ENCODE results near the gene TNNT3.
"Not testable (repeated sequence)": the region's sequence is repeated elsewhere in the genome, so short reads cannot be mapped to it uniquely, and the experiment has no call there.

The TNNT3 gene

DNA sequence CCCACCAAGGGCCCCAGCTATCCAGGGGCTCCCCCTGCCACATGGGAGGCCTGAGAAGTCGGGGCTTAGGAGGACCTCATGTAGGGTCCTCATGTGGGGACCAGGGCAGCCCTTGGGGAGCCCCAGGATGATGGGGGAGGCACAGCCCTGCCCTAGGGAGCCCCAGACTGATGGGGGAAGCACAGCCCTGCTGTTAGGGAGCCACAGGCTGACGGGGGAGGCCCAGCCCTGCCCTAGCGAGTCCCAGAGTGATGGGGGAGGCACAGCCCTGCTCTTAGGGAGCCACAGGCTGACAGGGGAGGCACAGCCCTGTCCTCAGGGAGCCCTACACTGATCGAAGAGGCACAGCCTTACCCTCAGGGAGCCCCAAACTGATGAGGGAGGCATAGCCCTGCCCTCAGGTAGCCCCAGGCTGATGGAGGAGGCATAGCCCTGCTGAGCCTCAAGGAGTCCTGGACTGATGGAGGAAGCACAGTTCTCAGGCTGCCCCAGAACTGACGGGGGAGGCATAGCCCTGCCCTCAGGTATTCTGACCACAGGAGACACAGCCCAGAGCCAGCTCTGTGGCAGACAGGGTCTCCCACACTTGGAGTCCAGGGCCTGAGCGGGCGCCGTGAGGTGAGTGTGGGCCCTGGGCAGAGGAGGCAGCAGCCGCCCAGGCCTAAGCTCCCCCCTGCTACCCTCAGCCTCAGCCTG, 38.6 kb upstream of the TNNT3 start:
- DNase-seq (ENCODE audit: low read depth in 3 of 3, low spot score in 1 of 3) = no peak

DNA sequence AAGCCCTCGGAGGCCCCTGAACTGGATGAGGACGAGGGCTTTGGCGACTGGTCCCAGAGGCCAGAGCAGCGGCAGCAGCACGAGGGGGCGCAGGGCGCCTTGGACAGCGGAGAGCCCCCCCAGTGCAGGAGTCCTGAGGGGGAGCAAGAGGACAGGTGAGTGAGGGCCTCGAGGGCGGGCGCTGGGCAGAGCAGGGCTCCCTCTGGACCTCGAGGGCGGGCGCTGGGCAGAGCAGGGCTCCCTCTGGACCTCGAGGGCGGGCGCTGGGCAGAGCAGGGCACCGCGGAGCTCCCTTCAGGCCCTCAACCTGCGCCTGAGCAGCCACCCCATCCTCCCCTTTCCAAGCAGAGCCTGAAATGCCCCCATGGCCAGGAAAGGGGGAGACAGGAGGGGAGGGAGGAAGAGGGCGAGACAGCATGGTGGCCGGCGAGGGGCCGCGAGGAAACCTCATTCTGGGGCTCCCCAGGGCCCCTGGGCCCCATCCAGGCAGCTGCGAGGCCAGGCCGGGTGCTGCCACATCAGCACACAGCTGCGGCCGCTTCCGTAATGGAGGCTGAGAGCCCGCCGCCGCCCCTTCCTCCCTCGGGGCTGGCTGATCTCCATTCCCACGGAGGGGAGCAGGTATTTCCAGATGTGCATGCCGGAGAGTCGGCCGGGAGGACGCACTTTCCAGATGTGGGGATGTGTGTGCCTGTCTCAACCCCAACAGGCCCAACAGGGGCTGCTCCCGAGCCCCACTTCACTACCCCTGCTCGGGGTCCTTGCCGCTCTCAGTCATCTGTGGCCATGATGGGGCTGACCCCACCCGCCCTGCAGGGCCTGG, 37.9 kb upstream of the TNNT3 start:
- no peak for DNase-seq (ENCODE audit: low read depth in 3 of 3, low spot score in 1 of 3)

DNA sequence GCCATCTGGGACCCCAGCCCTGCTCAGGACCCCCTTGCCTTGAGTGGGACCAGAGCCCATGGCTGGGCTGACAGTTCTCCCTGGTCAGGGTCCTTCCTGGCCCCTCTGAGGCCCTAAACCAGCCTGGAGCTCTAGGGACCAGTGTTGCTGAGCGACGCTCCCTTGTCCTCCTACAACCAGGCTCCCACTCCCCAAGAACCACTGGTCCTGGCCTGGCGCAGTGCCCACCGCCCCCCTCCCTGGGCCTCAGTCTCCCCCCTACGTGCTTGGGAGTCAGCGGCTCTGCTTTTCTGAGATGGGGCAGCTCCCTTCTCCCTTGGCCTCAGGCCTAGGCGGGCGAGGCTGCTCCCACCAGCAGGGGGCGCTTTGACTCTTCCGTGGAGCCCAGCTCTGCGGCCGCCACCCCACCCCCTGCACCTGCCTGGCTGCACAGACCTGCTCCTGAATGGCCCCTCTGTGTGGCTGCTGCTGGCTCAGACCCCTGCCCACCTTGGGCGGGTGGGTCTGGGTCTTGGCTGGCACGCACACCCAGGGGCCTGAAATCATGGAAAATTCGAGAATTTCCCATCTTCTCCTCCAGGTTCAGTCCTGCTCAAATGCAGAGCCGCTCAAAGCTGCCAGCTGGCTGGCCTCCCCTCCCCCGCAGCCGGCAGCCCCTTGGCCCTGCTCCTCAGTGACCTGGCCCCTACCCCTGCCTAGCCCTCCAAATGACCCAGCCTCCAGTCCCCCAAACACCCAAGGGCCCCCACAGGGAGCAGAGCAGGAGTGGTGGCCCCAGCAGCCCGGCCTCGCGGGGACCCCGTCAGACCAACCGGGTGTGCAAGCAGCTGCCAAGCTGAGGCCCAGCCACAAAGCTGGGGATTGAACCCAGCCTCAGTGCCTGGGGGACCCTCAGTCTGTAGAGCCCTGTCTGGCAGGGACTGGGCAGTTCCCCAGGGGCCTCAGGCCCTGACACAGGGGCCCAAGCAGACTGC, 37.0 kb upstream of the TNNT3 start:
- peak in 2 of 3 donors; percentile 61 to 84 for DNase-seq (ENCODE audit: low read depth in 3 of 3, low spot score in 1 of 3)

DNA sequence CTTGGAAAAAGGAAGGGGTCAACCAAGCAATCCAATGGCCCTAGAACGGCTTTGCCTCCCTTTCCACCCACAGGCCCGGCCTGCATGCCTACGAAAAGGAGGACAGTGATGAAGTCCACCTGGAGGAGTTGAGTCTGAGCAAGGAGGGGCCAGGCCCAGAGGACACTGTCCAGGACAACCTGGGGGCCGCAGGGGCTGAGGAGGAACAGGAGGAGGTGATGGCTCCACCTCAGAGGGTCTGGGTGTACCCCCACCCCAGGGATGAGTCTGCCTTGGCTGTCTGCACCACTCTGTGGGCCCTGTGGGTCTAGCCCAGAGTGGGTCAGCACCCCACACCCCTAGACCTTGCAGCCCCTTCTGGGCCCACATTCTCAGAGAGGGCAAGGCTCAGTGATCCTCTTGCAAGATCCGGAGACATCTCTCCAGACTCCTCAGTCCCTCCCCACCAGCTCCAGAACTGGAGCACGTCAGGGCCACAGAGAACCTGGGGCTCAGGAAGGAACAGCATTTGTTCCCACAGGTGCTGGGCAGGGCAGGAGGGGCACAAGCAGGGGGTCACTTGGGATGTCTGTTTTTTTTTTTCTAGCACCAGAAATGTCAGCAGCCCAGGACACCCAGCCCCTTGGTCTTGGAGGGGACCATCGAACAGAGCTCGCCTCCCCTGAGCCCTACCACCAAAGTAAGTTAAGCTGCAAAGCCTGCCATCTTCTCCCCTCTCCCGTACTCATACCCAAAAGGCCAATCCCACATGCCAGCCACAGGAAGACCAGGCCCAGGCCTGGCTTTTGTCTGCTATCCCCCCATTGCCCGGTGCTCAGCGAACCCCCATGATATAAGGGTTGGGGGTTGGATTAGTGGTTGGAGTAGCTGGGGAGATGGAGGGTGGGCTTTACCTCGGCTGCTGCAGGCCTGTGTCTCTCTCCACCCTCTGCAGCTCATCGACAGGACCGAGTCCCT, 35.9 kb upstream of the TNNT3 start:
- DNase-seq (ENCODE audit: low read depth in 3 of 3, low spot score in 1 of 3) = no peak

DNA sequence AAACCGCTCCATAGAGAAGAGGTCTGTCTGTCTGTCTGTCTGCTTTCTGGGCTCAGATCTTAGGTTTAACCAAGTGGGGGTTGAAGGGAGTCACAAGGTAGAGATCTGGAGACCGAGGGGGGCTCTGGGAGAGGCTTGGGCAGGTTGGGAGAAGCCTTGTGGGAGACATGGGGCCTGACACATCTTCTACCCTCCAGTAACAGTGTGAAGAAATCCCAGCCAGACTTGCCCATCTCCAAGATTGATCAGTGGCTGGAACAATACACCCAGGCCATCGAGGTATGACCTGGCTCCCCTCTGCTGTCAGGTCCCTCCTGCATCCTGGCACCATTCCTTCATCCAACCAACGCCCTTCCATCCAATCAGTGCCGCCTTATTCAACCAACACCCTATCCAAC, 35.2 kb upstream of the TNNT3 start:
- no peak for DNase-seq (ENCODE audit: low read depth in 3 of 3, low spot score in 1 of 3)

DNA sequence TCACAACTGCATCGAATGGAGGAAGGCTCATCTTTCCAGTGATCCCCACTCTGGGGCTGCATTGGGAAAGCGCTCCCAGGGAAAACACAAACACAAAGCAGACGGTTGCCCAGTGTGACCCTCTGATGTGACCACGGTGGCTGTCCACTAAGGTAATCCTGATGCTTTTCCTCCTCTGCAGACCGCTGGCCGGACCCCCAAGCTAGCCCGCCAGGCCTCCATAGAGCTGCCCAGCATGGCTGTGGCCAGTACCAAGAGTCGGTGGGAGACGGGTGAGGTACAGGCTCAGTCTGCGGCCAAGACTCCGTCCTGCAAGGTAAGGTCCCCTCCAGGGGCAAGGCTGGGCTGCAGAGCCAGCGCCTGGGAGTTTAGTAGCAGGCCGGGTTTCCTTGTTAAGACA, 33.0 kb upstream of the TNNT3 start:
- not testable (repeated sequence) for DNase-seq (ENCODE audit: low read depth in 3 of 3, low spot score in 1 of 3)

DNA sequence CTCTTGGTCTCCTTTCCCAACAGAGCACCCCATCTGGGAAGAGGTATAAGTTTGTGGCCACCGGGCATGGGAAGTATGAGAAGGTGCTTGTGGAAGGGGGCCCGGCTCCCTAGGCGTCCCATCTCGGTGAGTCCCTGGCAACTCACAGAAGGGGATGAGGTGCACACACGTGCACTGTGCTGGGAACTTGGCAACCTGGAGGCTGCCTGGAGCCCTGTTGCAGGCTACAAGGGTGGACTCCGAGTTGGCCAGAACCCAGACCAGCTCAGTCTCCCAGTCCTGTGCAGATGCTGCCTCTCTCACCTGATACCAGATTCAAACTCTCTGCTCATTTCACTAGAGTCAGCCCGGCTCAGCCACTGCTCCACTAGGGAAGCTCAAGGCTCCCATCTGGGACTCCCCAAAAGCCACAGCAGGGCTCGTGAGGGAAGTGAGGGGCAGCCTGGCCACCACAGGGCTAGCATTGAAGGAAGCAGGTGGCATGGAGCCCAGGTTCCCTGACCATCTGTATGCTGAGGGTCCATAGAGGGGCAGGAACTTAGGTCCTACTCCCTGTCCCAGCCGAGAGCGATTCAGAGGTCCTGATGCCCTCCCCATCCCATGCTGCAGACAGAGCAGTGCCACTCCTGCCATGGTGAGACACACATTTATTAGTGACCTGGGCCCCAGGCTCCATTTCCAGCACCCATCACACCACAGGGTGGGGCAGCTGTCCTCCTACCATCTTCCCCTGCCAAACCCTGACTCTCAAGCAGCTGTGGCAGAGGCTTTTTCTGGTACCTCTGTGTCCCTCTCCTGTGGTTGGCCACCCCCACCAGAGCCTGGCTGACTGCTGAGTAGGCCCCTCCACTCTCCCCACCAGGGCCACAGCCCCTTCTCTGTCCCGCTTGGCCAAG, 31.8 kb upstream of the TNNT3 start:
- no peak for DNase-seq (ENCODE audit: low read depth in 3 of 3, low spot score in 1 of 3)

DNA sequence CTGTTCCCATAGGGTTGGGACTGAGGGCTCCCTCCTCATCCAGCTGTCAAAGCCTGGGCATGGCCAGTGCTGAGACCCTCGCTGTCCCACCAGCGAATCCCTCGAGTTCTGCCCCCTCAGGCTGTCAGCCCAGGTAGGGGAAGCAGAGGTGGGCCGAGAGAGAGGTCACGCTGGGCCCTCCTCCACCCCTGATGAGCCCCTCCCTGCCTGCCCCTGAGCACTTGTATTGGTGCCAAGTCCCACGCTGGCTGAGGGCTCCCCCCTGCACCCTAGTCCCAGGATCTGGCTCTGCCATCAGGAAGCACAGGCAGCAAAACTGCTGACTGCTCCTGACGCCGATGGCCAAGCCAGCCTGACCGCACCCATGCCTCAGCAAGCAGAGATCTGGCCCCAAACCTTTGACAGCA, 31.2 kb upstream of the TNNT3 start:
- no peak for DNase-seq (ENCODE audit: low read depth in 3 of 3, low spot score in 1 of 3)

DNA sequence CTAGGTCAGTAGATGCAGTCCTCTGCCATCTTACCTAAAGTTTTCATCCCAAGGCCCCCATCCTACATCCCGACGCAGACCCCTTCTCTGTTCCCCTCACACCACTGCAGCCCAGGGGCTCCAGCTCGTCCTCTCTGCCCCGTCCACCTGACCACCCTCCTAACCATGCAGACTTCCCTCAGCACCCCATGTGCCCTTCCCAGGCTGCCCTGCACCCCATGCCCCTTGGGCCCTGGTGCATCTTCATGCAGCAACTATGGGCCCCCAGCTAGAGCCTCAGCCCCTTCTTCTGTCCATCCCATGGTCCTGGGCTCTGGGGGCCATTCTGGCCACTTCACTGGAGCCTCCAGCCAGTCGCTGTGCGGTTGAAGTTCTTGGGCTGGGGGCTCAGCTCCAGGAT, 30.7 kb upstream of the TNNT3 start:
- no peak for DNase-seq (ENCODE audit: low read depth in 3 of 3, low spot score in 1 of 3)

DNA sequence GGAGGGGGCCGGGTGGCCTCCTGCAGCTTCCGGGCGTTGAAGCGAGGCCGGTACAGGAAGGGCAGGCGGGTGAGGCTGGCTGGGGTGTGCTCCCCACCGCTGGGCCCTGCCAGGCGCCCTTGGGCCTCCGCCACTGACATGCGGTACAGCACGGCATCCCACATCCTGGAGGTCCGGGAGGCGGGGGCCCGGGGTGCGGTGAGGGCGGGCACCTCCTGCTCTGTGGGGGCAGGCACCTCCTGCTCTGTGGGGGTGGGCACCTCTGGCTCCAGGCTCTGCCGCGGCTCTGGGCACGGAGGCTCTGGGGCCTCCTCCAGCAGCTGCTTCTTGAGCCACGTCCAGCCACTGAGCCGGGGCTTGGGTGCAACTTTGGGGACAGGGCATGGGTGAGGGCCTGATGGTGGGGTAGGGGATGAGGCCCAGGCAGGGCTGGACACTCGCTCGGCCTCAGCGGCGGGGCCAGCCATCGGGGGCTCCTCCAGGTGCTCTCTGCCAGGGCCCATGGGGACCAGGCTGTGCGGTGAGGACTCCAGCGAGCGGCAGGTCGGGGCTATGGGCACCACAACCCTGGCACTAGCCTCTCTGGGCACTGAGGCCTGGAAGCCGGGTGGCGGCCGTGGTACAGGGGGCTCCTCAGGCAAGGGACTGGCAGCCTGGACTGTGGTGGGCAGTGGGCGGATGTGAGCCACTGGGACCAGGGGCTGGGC, 30.1 kb upstream of the TNNT3 start:
- peak; percentile 43 to 48 (median 46) for DNase-seq (ENCODE audit: low read depth in 3 of 3, low spot score in 1 of 3)

DNA sequence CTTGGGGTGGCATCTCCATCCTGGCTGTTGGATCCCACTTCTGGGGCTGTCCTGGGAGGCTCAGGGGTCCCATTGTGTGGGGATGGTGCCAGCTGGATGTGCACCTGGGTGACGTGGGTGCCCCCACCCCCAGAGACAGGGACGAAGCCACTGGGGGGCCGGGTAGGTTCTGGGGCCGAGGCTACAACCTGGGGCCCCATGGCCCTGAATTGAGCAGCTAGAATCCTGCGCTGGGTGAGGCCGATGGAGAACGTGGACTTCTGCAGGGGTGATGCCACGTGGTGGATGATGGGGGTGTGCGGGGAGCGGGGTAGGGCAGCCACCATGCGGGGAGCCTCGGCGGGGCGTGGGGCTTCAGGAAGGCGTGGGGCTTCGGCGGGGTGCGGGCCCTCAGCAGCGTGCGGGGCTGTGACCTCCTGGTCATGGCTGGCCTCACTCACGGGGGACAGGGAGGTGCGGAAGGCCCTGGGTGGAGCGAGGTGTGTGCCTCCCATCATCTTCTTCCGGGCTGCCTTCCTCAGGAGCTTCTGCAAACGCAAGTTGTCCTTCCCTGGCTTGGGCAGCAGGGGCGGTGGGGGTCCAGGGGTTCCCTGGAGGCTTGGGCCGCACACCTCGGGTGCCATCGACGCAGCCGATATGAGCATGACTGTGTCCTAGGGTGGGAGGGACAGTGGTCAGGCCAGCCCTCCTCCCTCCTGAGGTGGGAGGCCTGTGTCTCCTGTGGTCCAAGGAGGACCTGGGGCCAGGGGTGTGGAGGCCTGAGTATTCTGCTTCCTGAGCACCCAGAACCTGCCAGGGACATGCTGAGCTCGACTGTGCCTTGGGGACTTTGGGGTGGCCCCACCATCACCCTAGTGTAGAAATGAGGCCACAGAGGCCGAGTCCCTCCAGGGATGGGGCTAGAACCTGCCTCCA, 29.3 kb upstream of the TNNT3 start:
- DNase-seq (ENCODE audit: low read depth in 3 of 3, low spot score in 1 of 3) = no peak

DNA sequence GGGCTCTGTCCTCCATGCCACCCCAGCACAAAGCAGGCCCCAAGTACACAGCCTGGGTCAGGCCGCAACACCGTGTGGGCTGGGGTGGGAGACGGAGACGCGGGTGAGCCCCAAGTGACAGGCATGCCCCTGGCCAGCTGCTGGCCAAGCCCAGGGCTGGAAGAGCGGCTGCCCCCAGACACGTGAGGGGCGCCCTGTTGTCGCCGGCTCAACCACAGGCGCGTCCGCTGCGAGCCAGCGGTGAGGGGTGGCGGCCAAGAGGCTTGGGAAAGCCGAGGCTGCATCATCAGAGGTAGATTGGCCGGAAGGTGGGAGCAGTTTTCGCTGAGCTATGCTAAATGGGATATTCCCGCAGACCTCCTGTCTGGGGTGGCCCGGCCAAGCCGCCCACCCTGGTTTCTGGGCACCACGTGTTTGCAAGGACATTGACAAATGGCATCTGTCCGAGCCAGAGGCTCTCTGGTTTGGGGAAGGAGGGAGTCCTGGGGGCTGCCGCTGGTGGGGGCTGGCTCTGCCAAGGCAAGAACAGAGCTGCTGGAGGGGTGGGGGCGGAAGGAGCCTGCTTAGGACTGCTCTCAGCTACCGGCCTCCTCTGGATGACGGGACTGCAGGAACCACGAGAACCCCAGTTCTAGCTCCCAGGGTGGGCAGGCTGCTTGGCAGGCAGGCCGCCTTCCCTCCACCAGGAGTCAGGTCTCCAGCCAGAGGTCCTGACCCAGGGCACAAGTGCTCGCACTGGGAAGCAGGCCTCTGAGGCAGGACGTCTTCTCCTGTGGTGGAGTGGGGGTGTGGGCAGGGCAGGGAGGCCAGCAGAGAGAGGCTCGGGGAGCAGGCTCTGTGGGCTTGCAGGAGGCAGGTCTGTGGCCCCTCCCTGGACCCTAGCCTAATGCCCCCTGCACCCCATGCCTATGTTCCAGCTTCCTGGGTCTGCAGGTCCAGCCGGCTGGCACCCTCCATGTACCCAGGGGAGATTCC, 28.4 kb upstream of the TNNT3 start:
- no peak for DNase-seq (ENCODE audit: low read depth in 3 of 3, low spot score in 1 of 3)

DNA sequence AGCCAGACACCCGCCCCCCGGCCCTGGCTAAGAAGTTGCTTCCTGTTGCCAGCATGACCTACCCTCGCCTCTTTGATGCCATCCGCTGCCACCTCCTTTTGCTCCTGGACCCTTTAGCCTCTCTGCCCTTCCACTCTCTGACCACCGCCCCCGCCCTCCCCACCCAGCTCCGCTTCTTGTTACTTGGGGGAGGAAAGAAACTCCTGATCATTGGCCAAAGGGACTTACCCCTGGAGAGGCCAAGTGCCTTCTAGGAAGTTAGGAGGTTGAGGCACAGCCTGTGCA, 27.7 kb upstream of the TNNT3 start, which contains the start of gene PRR33:
Gene PRR33 (minus strand): TSS at position 65 of the 285 bp plus-strand sequence. CDS start 1,311 bp downstream, outside the sequence.
- DNase-seq (ENCODE audit: low read depth in 3 of 3, low spot score in 1 of 3) = no peak

DNA sequence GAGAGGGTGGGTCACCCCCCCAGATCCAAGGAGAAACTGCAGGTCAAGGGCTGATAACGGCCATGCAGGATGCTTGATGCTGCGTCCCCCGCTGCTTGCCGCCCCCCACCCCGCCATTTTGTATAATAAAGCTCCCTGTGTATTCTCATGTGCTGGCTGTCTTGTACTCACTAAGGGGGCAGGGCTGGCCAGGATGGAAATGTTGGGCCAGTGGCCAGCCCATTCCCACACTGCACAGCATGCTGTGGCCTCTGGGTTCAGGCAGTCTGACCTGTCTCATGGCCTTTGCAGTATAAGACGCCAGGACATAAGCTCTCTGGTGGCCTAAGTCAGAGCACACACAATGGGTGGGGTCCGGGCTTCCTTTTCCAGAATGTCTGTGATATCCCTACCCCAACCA, 27.4 kb upstream of the TNNT3 start:
- no peak for DNase-seq (ENCODE audit: low read depth in 3 of 3, low spot score in 1 of 3)

DNA sequence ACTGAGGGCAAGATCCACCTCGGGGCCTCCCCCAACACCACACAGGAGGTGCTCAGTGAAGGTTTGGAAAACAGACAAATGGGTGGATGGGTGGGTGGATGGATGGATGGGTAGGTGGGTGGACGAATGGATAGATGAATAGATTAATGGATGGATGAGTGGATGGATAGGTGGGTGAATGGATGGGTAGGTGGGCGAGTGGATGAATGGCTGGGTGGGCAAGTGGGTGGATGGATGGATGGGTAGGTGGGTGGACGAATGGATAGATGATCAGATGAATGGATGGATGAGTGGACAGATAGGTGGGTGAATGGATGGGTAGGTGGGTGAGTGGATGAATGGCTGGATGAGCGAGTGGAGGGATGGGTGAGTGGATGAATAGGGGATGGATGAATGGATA, 26.9 kb upstream of the TNNT3 start:
- DNase-seq (ENCODE audit: low read depth in 3 of 3, low spot score in 1 of 3) = no peak

DNA sequence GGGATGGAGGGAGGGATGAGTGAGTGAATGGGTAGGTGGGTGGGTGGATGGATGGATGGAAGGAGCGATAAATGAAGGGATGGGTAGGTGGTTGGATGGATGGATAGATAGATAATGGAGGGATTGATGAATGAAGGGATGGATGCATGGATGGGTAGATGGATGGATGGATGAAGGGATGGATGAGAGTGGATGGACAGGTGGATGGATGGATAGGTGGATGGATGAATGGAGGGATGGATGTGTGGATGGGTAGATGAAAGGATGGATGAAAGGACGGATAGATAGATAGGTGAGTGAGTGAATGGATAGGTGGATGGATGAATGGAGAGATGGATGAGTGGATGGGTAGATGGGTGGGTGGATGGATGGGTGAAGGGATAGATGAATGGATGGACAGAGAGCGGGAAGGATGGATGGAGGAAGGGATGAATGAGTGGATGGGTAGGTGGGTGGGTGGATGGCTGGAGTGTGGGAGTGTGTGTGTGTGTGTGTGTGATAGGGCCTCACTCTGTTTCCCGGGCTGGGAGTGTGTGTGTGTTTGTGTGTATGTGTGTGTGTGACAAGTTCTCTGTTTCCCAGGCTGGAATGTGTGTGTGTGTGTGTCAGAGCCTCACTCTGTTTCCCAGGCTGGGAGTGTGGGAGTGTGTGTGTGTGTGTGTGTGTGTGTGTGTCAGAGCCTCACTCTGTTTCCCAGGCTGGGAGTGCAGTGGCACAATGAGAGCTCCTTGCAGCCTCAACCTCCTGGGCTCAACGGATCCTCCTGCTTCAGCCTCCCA, 25.7 kb upstream of the TNNT3 start:
- DNase-seq (ENCODE audit: low read depth in 3 of 3, low spot score in 1 of 3) = no peak

Data from stimulated activated CD4-positive, alpha-beta T cell treated with anti-CD3 and anti-CD28 coated beads, TNF-alpha, amount 100 ng/mL, for 1 hour (primary cell).